Uterus (tissue), 2 donors: ENCODE data around the gene PTH1R.

Experiments
- CTCF ChIP-seq, 4 experiments: fragments of 200-600 bp in 2 of 4; fragments of 450-650 bp in 2 of 4; sonication (generic) in 2 of 4; IDR thresholded peaks; one replicate each; pipeline ENCODE4 v1.5.1; 2016 to 2019; ENCODE audit warnings: antibody characterized with exemption in 4 of 4, mild to moderate bottlenecking in 2 of 4, moderate library complexity in 1 of 4
- POLR2A ChIP-seq, 2 donors: fragments of 450-650 bp; IDR thresholded peaks; one replicate each; pipeline ENCODE4 v1.6.1; 2016; ENCODE audit warnings: antibody characterized with exemption in 2 of 2, mild to moderate bottlenecking in 1 of 2, moderate library complexity in 1 of 2

- no peak for TF ChIP-seq CTCF (IDR thresholded peaks at IDR 0.05)
- no peak for TF ChIP-seq POLR2A (IDR thresholded peaks at IDR 0.05)
Observed at GRCh38 chr3:46851364-46852333, 25.9 kb upstream of the PTH1R start.
